GM19395 (cell line): ENCODE measurements around the gene SYNPO2.

ENCODE experiments used
- ATAC-seq: cut with Tn5 transposase; IDR thresholded peaks from one replicate; pipeline ENCODE4 v1.9.1; 2021; ENCODE audit warnings: mild to moderate bottlenecking, moderate library complexity; ENCODE audit not compliant: unreplicated experiment

SYNPO2 gene

DNA sequence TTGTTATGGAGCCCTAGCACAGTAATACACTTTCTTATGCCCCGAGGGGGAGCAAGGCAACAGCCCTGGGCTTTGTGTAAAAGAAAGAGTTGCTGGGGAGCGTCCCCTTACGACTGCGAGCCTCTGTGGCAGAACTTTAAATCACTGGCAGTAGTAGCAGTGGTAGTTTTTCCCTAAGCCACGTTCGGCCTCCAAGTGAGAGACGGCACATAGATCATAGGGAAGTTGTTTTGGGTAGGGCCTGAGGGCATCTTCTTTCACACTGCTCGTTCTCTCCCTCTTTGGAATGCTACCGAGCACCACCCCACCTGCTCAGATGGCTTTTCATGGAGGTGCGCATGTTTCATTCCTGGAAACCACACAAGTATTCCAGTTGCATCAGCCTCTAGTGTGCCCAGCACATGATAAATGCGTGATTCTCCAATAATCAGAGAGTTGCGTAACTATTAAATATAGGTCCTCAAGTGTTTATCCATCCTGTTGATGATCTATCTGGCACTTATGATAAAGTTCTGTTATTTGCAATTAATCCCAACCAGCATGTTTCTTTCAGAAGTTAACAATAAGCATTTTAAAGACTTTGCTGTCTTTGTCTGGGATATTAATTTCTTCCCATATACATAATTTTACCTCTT lies 7.0 kb upstream of the SYNPO2 start:
- no peak for ATAC-seq

DNA sequence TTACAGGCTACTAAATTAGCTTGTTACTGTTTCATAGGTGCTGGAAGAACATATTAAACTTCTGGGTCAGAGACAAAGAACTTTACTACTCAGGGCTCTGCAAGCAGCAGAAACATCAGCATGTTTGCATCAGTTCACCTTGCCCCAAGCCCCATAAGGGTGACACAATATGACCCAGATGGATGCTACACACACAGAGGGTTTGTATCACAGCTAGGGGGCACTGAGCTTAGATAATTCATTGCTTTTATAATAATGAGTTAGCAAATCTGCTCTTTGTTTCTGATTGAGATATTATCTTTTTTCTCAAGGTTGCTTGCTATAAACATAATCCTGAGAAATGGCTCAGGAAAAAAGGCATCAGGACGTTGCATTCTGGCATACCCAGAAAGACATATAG lies 4.8 kb upstream of the SYNPO2 start:
- no peak for ATAC-seq

GRCh38 chr4:118884716-118885115 lies 3.9 kb upstream of the SYNPO2 start:
- ATAC-seq, result no peak

GRCh38 chr4:118889312-118889691 lies 648 bp downstream of the SYNPO2 start:
- ATAC-seq, result no peak

GRCh38 chr4:118894034-118894433 lies 5.4 kb downstream of the SYNPO2 start:
- no peak for ATAC-seq

GRCh38 chr4:118898221-118898620 lies 9.6 kb downstream of the SYNPO2 start:
- no peak for ATAC-seq

GRCh38 chr4:118898684-118899138 lies 10.1 kb downstream of the SYNPO2 start:
- no peak for ATAC-seq

- no peak for ATAC-seq
Observed at GRCh38 chr4:118904418-118904817, 15.8 kb downstream of the SYNPO2 start.

- no peak for ATAC-seq
Observed at GRCh38 chr4:118904935-118905334, 16.3 kb downstream of the SYNPO2 start.

DNA sequence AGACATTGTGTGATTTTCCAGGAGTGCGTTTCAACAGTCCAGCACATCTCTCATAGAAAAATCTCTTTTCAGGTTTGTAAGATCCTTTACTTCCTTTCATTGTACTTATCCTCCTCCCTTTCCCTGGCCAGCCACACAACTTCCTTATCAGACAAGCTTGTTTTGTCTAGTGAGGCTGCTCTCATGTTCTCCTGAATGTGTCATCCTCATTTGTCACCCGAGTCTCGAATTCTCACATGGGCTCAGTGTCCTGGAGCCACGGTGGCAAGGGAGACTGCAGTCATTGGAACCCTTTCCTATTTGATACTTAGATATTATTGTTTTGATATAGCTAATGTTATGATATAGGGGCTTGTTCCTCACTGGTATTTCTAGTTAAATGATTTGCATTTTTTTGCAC lies 16.9 kb downstream of the SYNPO2 start:
- ATAC-seq, result no peak

DNA sequence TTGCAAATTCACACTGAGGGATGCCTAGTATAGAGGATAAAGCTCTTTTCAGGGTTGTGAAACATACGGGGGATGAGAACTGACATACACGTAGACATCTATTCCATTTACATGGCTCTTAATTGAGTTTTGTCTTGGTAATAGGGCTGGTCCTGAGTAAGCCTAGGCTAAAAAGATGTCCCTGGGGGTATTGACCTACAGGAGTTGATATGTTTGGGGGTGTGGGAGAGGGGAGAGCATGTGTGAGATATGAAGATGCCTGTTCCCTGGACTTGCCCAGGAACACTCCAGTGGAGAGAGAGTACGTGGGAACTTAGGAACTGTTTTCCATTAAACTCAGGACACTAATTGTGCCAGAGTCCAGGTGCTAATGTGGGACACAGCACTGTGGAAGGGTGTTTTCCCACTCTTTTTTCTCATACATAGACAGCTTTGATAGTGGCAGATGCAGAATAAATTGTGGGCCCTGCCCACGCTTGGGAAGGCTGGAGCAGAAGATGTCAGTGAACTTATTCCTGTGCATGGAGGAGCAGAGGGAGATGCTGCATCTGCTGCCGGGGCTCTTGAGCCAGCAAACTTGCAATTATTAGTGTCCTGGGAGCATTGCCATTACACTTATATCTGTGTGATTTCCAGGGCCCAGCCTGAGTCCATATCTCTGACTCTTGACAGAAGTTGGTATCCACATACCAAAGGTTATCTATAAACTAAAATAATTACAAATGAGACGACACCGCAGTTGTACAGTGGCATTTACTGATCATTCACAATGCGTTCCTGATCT lies 20.7 kb downstream of the SYNPO2 start:
- ATAC-seq, result no peak

- ATAC-seq, result no peak
Observed at GRCh38 chr4:118910221-118910620, 21.6 kb downstream of the SYNPO2 start.

GRCh38 chr4:118911238-118911703 lies 22.6 kb downstream of the SYNPO2 start:
- no peak for ATAC-seq

DNA sequence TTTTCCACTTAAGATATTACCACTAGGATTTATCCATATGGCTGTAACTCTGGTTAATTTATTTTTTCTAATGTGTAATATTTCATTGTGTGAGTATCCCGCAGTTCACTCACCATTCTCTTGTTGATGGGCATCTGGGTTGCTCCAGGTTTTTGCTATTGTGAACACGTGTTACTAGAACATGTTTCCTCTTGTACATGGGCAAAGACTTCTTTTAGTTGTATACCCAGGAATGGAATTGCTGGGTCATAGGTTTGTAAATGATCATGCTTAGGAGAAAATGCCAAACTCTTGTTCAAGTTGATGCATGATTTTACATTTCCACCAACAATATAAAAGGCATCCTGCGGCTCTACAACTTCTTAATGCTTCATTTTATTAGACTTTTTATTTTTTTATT lies 26.8 kb downstream of the SYNPO2 start:
- no peak for ATAC-seq

DNA sequence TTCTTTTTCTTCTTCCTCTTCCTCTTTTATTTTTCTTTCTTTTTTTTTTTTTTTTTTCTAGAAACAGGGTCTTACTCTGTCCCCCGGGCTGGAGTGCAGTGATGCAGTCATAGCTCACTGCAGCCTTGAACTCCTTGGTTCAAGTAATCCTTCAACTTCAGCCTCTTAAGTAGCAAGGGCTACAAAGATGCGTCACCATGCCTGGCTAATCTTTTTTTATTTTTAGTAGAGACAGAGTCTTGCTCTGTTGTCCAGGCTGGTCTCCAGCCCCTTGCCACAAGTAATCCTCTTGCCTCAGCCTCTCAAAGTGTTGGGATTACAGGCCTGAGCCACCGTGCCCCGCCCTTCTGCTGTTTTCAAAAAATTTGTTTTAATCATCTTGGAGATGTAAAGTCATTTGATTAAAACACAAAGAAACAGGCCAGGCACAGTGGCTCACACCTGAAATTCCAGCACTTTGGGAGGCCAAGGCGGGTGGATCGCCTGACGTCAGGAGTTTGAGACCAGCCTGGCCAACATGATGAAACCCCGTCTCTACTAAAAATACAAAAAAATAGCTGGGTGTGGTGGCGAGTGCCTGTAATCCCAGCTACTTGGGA lies 28.1 kb downstream of the SYNPO2 start:
- ATAC-seq, result no peak

GRCh38 chr4:118917582-118917981 lies 28.9 kb downstream of the SYNPO2 start:
- no peak for ATAC-seq

- no peak for ATAC-seq
Observed at GRCh38 chr4:118918388-118918787, 29.7 kb downstream of the SYNPO2 start.

DNA sequence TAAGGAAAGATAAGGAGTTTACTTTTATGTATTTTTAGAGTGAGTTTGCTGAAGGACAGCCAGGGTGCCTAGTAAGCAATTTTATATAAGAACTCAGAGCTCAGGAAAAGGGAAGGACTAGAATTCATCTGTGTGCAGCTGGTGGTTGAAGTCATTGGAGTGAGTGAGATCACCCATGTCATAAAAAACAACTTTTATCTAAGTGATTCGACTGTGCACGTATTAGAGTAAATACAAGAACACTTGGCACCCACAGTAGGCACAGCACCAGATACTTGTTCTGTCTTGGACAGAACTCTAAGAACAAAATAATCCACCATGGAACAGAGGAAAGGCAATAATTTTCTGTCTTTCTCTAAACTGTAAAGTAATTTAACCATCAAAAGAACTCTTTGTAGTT lies 31.6 kb downstream of the SYNPO2 start:
- no peak for ATAC-seq

DNA sequence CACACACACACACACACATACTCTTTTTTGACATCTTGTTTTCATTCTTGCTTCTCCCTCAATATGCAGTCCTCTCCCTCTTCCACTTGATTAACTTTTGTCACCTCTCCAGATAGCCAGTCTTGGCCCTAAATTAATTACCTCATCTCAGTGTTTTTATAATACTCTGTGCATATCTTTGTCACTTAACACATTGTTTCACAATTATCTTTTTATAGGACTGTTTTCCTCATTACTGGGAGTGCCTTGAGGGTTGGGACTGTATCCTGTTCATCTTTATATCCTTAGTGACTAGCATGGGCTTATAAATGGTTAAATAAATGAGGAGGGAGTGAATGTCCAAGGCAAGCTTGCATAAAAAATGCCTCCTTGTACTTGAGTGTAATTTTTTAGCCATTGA lies 33.1 kb downstream of the SYNPO2 start:
- no peak for ATAC-seq

GRCh38 chr4:118923891-118924290 lies 35.2 kb downstream of the SYNPO2 start:
- ATAC-seq, result no peak

GRCh38 chr4:118927974-118928373 lies 39.3 kb downstream of the SYNPO2 start:
- ATAC-seq, result no peak

GRCh38 chr4:118930255-118930654 lies 41.6 kb downstream of the SYNPO2 start:
- no peak for ATAC-seq
